Neural progenitor cell (in vitro differentiated cells): ENCODE results near the gene A2M.

ENCODE experiments used
- CTCF ChIP-seq: fragments of 200-600 bp; sonication (generic); IDR thresholded peaks from 2 replicates; pipeline ENCODE4 v1.5.1; 2017; ENCODE audit warnings: antibody characterized with exemption, mild to moderate bottlenecking
- EZH2 ChIP-seq: fragments of 200-600 bp; sonication (generic); IDR thresholded peaks from 2 replicates; pipeline ENCODE4 v1.6.1; 2017; ENCODE audit warnings: antibody characterized with exemption, mild to moderate bottlenecking, moderate library complexity
- EZH2phosphoT487 ChIP-seq: fragments of 200-600 bp; sonication (generic); IDR thresholded peaks from 2 replicates; pipeline ENCODE4 v1.6.1; 2017; ENCODE audit warnings: antibody characterized with exemption

GRCh38 chr12:9090220-9090619 lies 25.5 kb downstream of the A2M start:
- TF ChIP-seq EZH2 (no peak), CTCF (no peak), EZH2phosphoT487 (no peak)
